SU-DHL-6 (cell line): ENCODE results near the gene SLC7A7.

Experiments used
- H2AFZ ChIP-seq: fragments of 200-600 bp; sonication (generic); 2 replicates; pipeline ENCODE4 v1.6.1; 2014; ENCODE audit warnings: low read depth, mild to moderate bottlenecking, moderate library complexity, mixed read lengths, antibody characterized with exemption, low read length; ENCODE audit not compliant: severe bottlenecking
- H3F3A ChIP-seq: fragments of 200-600 bp; shearing (Covaris generic); 2 replicates; pipeline ENCODE4 v1.6.0; 2016; ENCODE audit warnings: antibody characterized with exemption, mild to moderate bottlenecking; ENCODE audit not compliant: insufficient read depth
- H3K27ac ChIP-seq: fragments of 200-600 bp; sonication (generic); 2 replicates; pipeline ENCODE4 v1.5.1; 2016; ENCODE audit warnings: low read depth, mild to moderate bottlenecking, low read length, moderate library complexity, mixed read lengths
- H3K27me3 ChIP-seq: fragments of 200-600 bp; sonication (generic), shearing (Covaris generic); 2 replicates; pipeline ENCODE4 v1.6.0; 2014; ENCODE audit warnings: mild to moderate bottlenecking, low read length
- H3K36me3 ChIP-seq: fragments of 200-600 bp; sonication (generic); 2 replicates; pipeline ENCODE4 v1.6.1; 2014; ENCODE audit warnings: mild to moderate bottlenecking, low read length, mixed read lengths
- H3K4me2 ChIP-seq: fragments of 300-600, 200-600 bp; shearing (Covaris generic), sonication (generic); 2 replicates; pipeline ENCODE4 v1.6.0; 2014; ENCODE audit warnings: low read length, low read depth, mild to moderate bottlenecking; ENCODE audit not compliant: poor library complexity, severe bottlenecking
- H3K4me3 ChIP-seq: fragments of 200-600 bp; sonication (generic); 2 replicates; pipeline ENCODE4 v1.5.1; 2014; ENCODE audit warnings: antibody characterized with exemption, low read length, mild to moderate bottlenecking, mixed read lengths; ENCODE audit not compliant: insufficient read depth, poor library complexity, severe bottlenecking
- H3K79me2 ChIP-seq: fragments of 200-600 bp; sonication (generic); 2 replicates; pipeline ENCODE4 v1.6.1; 2014; ENCODE audit warnings: mild to moderate bottlenecking, low read length, moderate library complexity; ENCODE audit not compliant: insufficient read depth
- H3K9ac ChIP-seq: fragments of 200-600 bp; sonication (generic); 2 replicates; pipeline ENCODE4 v1.7.0; 2014; ENCODE audit warnings: mild to moderate bottlenecking, low read length
- H3K9me2 ChIP-seq: fragments of 200-600 bp; sonication (generic); replicated peaks from 2 replicates; pipeline ENCODE4 v1.6.1; 2014; ENCODE audit warnings: low read length; ENCODE audit not compliant: insufficient read depth
- H3K9me3 ChIP-seq: fragments of 200-600 bp; sonication (generic); 2 replicates; pipeline ENCODE4 v1.6.1; 2014; ENCODE audit warnings: low read length, mixed read lengths; ENCODE audit not compliant: insufficient read depth
- H4K20me1 ChIP-seq: fragments of 200-600 bp; sonication (generic); 2 replicates; pipeline ENCODE4 v1.6.1; 2014; ENCODE audit warnings: low read depth, mild to moderate bottlenecking, antibody characterized with exemption, low read length, moderate library complexity, mixed read lengths
- CTCF ChIP-seq: fragments of 200-600 bp; sonication (generic); IDR thresholded peaks from one replicate; pipeline ENCODE4 v1.5.1; 2017; ENCODE audit warnings: antibody characterized with exemption, mild to moderate bottlenecking, low read length, moderate library complexity; ENCODE audit not compliant: insufficient read depth, poor library complexity, severe bottlenecking
- EZH2phosphoT487 ChIP-seq: fragments of 200-600 bp; sonication (generic), shearing (Covaris generic); conservative IDR thresholded peaks from 2 replicates; pipeline ENCODE4 v1.6.1; 2018; ENCODE audit warnings: mild to moderate bottlenecking, antibody characterized with exemption, low read length, moderate library complexity, mixed read lengths

SLC7A7 gene

GRCh38 chr14:22837114-22837749 lies 22.0 kb upstream of the SLC7A7 start:
- TF ChIP-seq CTCF = no peak
- no peak for TF ChIP-seq EZH2phosphoT487
- H3K4me2 ChIP-seq = no peak overlapping the region
- H4K20me1 ChIP-seq = no peaks in the 10 kb centered on the region
- H3F3A ChIP-seq = no peaks in the 10 kb centered on the region; the same call in 1 of the 2 replicates
- H3K9ac ChIP-seq = no peak overlapping the region
- no peak overlapping the region for H2AFZ ChIP-seq
- H3K27ac ChIP-seq = no peak overlapping the region
- no peaks in the 10 kb centered on the region for H3K9me2 ChIP-seq
- no peaks in the 10 kb centered on the region for H3K9me3 ChIP-seq
- H3K27me3 ChIP-seq = no peaks in the 10 kb centered on the region
- no peaks in the 10 kb centered on the region for H3K36me3 ChIP-seq
- no peak overlapping the region for H3K4me3 ChIP-seq
- H3K79me2 ChIP-seq = no peaks in the 10 kb centered on the region

- H3K9ac ChIP-seq = no peak within 1 kb of the TSS
- peaks cover 2% of the 10 kb centered on the region; the same call in 1 of the 2 replicates for H3K36me3 ChIP-seq
- no peak within 1 kb of the TSS for H2AFZ ChIP-seq
These were observed 21.3 kb upstream of the SLC7A7 start, which contains the start of gene MMP14 for GRCh38 chr14:22836301-22837113. MMP14 (plus strand) TSS chr14:22836585; CDS start chr14:22836818, 233 bp downstream.

GRCh38 chr14:22835505-22835904 lies 20.3 kb upstream of the SLC7A7 start:
- Histone ChIP-seq H3K27me3 (no peaks in the 10 kb centered on the region), H3K4me2 (no peak overlapping the region), H3K27ac (no peak overlapping the region), H3K9me3 (no peaks in the 10 kb centered on the region), H3F3A (no peaks in the 10 kb centered on the region; the same call in 1 of the 2 replicates), H2AFZ (no peak overlapping the region), H3K36me3 (peaks cover 7% of the 10 kb centered on the region; the same call in 1 of the 2 replicates), H4K20me1 (no peaks in the 10 kb centered on the region), H3K9ac (no peak overlapping the region), H3K9me2 (no peaks in the 10 kb centered on the region), H3K4me3 (no peak overlapping the region), H3K79me2 (peaks cover 12% of the 10 kb centered on the region)
- TF ChIP-seq CTCF = no peak
- no peak for TF ChIP-seq EZH2phosphoT487

More at GRCh38 chr14:22836301-22837113, 21.3 kb upstream of the SLC7A7 start, which contains the start of gene MMP14:
- Histone ChIP-seq H3K4me2 (no peak within 1 kb of the TSS), H3K27me3 (no peaks in the 10 kb centered on the region), H4K20me1 (no peaks in the 10 kb centered on the region), H3F3A (no peaks in the 10 kb centered on the region; the same call in 1 of the 2 replicates), H3K27ac (no peak within 1 kb of the TSS), H3K79me2 (0 out of 2 replicates have a peak, but pooled peaks cover 2% of the 10 kb centered on the region), H3K9me3 (no peaks in the 10 kb centered on the region), H3K4me3 (no peak within 1 kb of the TSS), H3K9me2 (no peaks in the 10 kb centered on the region)
- TF ChIP-seq EZH2phosphoT487 (no peak), CTCF (no peak)
